ENCODE measurements around the gene SNAI3.

DNA sequence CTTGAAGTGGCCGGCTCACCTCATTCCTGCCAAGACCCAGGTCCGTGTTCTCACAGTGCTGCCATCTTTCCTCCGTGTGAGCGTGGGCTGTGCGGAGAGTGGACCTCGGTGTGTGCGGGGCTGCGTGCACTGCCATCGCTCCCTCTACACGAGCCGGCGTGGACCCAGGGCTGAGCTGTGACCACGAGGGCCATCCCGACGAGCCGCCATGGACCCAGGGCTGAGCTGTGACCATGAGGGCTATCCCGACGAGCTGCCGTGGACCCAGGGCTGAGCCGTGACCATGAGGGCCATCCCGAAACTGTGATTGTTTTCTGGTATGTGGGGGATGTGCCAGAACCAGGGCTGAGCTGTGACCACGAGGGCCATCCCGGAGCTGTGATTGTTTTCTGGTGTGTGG lies 14.5 kb downstream of the SNAI3 start:
- TF ChIP-seq, protein P1, sequence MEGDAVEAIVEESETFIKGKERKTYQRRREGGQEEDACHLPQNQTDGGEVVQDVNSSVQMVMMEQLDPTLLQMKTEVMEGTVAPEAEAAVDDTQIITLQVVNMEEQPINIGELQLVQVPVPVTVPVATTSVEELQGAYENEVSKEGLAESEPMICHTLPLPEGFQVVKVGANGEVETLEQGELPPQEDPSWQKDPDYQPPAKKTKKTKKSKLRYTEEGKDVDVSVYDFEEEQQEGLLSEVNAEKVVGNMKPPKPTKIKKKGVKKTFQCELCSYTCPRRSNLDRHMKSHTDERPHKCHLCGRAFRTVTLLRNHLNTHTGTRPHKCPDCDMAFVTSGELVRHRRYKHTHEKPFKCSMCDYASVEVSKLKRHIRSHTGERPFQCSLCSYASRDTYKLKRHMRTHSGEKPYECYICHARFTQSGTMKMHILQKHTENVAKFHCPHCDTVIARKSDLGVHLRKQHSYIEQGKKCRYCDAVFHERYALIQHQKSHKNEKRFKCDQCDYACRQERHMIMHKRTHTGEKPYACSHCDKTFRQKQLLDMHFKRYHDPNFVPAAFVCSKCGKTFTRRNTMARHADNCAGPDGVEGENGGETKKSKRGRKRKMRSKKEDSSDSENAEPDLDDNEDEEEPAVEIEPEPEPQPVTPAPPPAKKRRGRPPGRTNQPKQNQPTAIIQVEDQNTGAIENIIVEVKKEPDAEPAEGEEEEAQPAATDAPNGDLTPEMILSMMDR (IDR thresholded peaks at IDR 0.05), result no peak
- no peak for TF ChIP-seq POLR2A (IDR thresholded peaks at IDR 0.05)

Measured in esophagus squamous epithelium (tissue), 4 donors.